Liver (tissue), 3 donors: ENCODE results near the gene PSMB10.

ENCODE experiments used
- CTCF ChIP-seq: fragments of 150-350 bp; IDR thresholded peaks from 2 replicates; pipeline ENCODE4 v1.5.1; 2017; ENCODE audit warnings: improper control_type of control experiment, low read depth, low read length; ENCODE audit not compliant: missing input control
- GABPA ChIP-seq, 2 donors: IDR thresholded peaks in 1 of 2; conservative IDR thresholded peaks in 1 of 2; 2 replicates each; pipeline ENCODE4 v1.6.1; 2016; ENCODE audit warnings: antibody characterized with exemption in 2 of 2, mild to moderate bottlenecking in 1 of 2, moderate library complexity in 1 of 2
- HNF4A ChIP-seq, 2 donors: conservative IDR thresholded peaks; 2 replicates each; pipeline ENCODE4 v1.6.1; 2016; ENCODE audit warnings: antibody characterized with exemption in 2 of 2, mild to moderate bottlenecking in 2 of 2
- RAD21 ChIP-seq, 2 donors: IDR thresholded peaks; 2 replicates each; pipeline ENCODE4 v1.6.1; 2016; ENCODE audit warnings: antibody characterized with exemption in 2 of 2, mild to moderate bottlenecking in 2 of 2
- REST ChIP-seq: IDR thresholded peaks from 2 replicates; pipeline ENCODE4 v1.6.1; 2016; ENCODE audit warnings: antibody characterized with exemption, mild to moderate bottlenecking
- donor health status: healthy.
- donor health status: healthy.

GRCh38 chr16:67909056-67909742, 27.5 kb downstream of the PSMB10 start:
- TF ChIP-seq CTCF (no peak), HNF4A (conservative IDR thresholded peaks at IDR 0.05) (no peak), GABPA (IDR thresholded peaks at IDR 0.05 in 1 of 2, conservative IDR thresholded peaks at IDR 0.05 in 1 of 2) (no peak), REST (no peak), RAD21 (IDR thresholded peaks at IDR 0.05) (no peak)
